Vagina (tissue), 2 donors: ENCODE results near the gene KRT26. TPM values are rescaled to one million over a fixed set of nuclear protein-coding genes. Genes with fewer than 3 reads are reported as not detected.

Experiments used
- DNase-seq, 2 donors: peaks; one replicate each; pipeline ENCODE4 v3.0.0-alpha.2; 2017; ENCODE audit errors: extremely low spot score in 2 of 2
- H3K27ac ChIP-seq: fragments of 200-600 bp; sonication (generic); one replicate; pipeline ENCODE4 v1.5.1; 2019
- H3K27me3 ChIP-seq: fragments of 200-600 bp; sonication (generic); one replicate; pipeline ENCODE4 v1.5.1; 2019
- H3K36me3 ChIP-seq, 2 donors: fragments of 200-600 bp; sonication (generic); one replicate each; pipeline ENCODE4 v1.5.1; 2017 to 2019
- H3K4me1 ChIP-seq: fragments of 200-600 bp; sonication (generic); one replicate; pipeline ENCODE4 v1.5.1; 2019
- H3K4me3 ChIP-seq, 2 donors: fragments of 200-600 bp; sonication (generic); 1 replicate in 1 of 2; 2 replicates in 1 of 2; pipeline ENCODE4 v1.5.1; 2016 to 2019
- H3K9me3 ChIP-seq: fragments of 200-600 bp; sonication (generic); one replicate; pipeline ENCODE4 v1.5.1; 2019
- CTCF ChIP-seq, 3 experiments: fragments of 450-650 bp in 2 of 3; fragments of 200-600 bp in 1 of 3; sonication (generic) in 1 of 3; IDR thresholded peaks; one replicate each; pipeline ENCODE4 v1.5.1; 2017 to 2019; ENCODE audit warnings: antibody characterized with exemption in 3 of 3, mild to moderate bottlenecking in 2 of 3, moderate library complexity in 2 of 3
- POLR2A ChIP-seq, 2 donors: fragments of 450-650 bp; IDR thresholded peaks; one replicate each; pipeline ENCODE4 v1.6.1; 2017; ENCODE audit warnings: antibody characterized with exemption in 2 of 2, mild to moderate bottlenecking in 2 of 2, moderate library complexity in 2 of 2
- POLR2AphosphoS5 ChIP-seq, 2 donors: sonication (generic); formaldehyde crosslinking; IDR thresholded peaks; one replicate each; pipeline ENCODE4 v1.9.0; 2017; ENCODE audit warnings: antibody characterized with exemption in 2 of 2, mild to moderate bottlenecking in 2 of 2, low read depth in 1 of 2; ENCODE audit not compliant: insufficient read depth in 1 of 2
- intact Hi-C: fragments of 100-400 bp; cut with DNase I; formaldehyde crosslinking; loops from one replicate; pipeline ENCODE4 v1.15.1; 2023
- total RNA-seq: library from RNA; depleted of rRNA; stranded (reverse); fragments of >200 nt; gene quantifications from one replicate; pipeline ENCODE4 v1.2.3, GENCODE V29; 2016

Gene KRT26
- total RNA-seq, 1 donor from 2014 or later, result not detected

GRCh38 chr17:40813804-40814203 is 41.8 kb upstream of the KRT26 start:
- no peak for DNase-seq
- TF ChIP-seq POLR2A (IDR thresholded peaks at IDR 0.05) (no peak), POLR2AphosphoS5 (IDR thresholded peaks at IDR 0.05; ENCODE audit: insufficient read depth in 1 of 2, low read depth in 1 of 2) (no peak), CTCF (IDR thresholded peaks at IDR 0.05) (no peak)

DNA sequence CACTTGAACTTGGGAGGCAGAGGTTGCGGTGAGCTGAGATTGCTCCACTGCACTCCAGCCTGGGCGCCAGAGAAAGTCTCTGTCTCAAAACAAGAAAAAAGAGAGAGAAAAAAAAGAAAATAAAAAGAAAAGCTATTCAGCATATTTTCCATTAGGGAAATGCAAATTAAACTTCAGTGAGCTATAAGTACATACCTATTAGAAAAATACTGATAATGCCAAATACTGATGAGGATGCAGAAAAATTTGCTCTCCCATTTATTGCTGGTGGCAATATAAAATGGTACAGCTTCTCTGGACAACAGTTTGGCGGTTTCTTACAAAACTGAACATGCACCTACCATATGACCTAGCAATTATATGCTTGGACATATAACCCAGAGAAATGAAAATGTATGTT is 40.6 kb upstream of the KRT26 start:
- no peak for TF ChIP-seq CTCF (IDR thresholded peaks at IDR 0.05)
- TF ChIP-seq POLR2A (IDR thresholded peaks at IDR 0.05), result no peak
- TF ChIP-seq POLR2AphosphoS5 (IDR thresholded peaks at IDR 0.05; ENCODE audit: insufficient read depth in 1 of 2, low read depth in 1 of 2), result no peak
- Histone ChIP-seq H3K4me3 (no peak overlapping the region), H3K27me3 (no peaks in the 10 kb centered on the region), H3K4me1 (peaks cover 2% of the 10 kb centered on the region), H3K9me3 (no peaks in the 10 kb centered on the region), H3K36me3 (no peaks in the 10 kb centered on the region), H3K27ac (no peak overlapping the region)
- intact Hi-C loops, result no loop called here
- no peak for DNase-seq

More at GRCh38 chr17:40813804-40814203, 41.8 kb upstream of the KRT26 start:
- intact Hi-C loops, result no loop called here
- Histone ChIP-seq H3K4me1 (peaks cover 9% of the 10 kb centered on the region), H3K36me3 (no peaks in the 10 kb centered on the region), H3K27me3 (no peaks in the 10 kb centered on the region), H3K4me3 (no peak overlapping the region), H3K27ac (no peak overlapping the region), H3K9me3 (no peaks in the 10 kb centered on the region)

GRCh38 chr17:40810494-40810893 is 38.5 kb upstream of the KRT26 start:
- Histone ChIP-seq H3K4me1 (no peaks in the 10 kb centered on the region), H3K27me3 (no peaks in the 10 kb centered on the region)
- intact Hi-C loops, result no loop called here

DNA sequence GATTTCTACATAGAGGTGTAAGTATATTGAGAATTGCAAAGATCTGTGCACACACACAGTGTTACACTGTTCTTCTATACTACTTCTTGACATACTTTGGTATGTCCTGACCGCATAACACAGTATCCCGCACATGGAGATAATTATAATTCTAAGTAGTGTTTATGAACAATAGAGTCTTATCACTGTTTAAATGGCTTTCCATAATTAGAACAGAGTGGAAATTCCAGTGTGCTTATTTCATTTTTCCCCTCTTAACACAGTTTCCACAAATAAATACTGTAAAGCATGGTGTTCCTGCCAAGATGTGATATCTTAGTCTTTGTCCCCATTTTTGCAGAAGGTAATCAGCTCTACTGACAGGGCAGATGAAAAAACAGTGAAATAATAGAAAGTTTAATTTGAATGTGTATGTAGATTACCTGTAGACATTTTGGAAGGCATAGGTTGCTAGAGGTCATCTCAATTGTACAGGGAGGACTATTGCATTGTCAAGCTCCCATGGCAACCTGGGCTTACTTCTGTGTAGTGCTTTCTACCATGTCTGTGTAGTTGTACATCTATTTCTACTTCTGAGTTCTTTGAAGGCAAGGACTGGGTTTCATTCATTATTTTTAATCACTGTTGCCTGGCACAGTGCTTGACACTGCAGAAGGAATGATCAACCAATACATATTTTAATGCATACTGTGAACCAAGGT is 37.9 kb upstream of the KRT26 start:
- H3K36me3 ChIP-seq, result no peaks in the 10 kb centered on the region
- intact Hi-C loops, result loop anchor here (10.0 kb wide), 1 partner anchor 845 kb away; no protein-coding TSS in a partner anchor
- no peak for DNase-seq
- no peaks in the 10 kb centered on the region for H3K27me3 ChIP-seq
- no peak overlapping the region for H3K27ac ChIP-seq
- H3K9me3 ChIP-seq, result no peaks in the 10 kb centered on the region
- TF ChIP-seq POLR2AphosphoS5 (IDR thresholded peaks at IDR 0.05; ENCODE audit: insufficient read depth in 1 of 2, low read depth in 1 of 2), result no peak
- no peak for TF ChIP-seq CTCF (IDR thresholded peaks at IDR 0.05)
- TF ChIP-seq POLR2A (IDR thresholded peaks at IDR 0.05), result no peak
- H3K4me3 ChIP-seq, result no peak overlapping the region
- no peaks in the 10 kb centered on the region for H3K4me1 ChIP-seq

More at GRCh38 chr17:40810494-40810893, 38.5 kb upstream of the KRT26 start:
- TF ChIP-seq CTCF (IDR thresholded peaks at IDR 0.05), result no peak
- no peak for TF ChIP-seq POLR2AphosphoS5 (IDR thresholded peaks at IDR 0.05; ENCODE audit: insufficient read depth in 1 of 2, low read depth in 1 of 2)
- TF ChIP-seq POLR2A (IDR thresholded peaks at IDR 0.05), result no peak
- Histone ChIP-seq H3K27ac (no peak overlapping the region), H3K9me3 (no peaks in the 10 kb centered on the region), H3K4me3 (no peak overlapping the region), H3K36me3 (no peaks in the 10 kb centered on the region)
- DNase-seq, result no peak

DNA sequence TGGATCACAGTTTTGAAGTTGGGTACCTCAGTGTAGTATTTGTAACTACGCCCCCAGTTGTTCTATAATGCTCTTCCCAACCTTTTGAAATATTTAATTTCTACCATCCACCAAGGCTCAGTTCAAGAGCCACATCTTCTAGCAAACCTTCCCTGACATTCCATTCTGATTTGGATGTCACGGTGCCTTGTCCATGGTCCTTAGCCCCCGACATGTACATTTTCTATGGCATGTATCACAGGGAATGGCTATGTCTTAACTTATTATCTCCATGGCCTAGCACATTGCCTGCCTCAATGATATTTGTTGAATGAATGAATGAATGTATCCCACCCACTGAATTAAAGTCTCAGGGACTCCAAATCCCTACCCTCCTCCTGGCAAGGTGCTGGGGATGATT is 34.1 kb upstream of the KRT26 start:
- no peaks in the 10 kb centered on the region for H3K4me1 ChIP-seq
- no peak overlapping the region for H3K27ac ChIP-seq
- no peaks in the 10 kb centered on the region for H3K27me3 ChIP-seq
- H3K9me3 ChIP-seq, result no peaks in the 10 kb centered on the region
- no peaks in the 10 kb centered on the region for H3K36me3 ChIP-seq
- DNase-seq, result no peak
- TF ChIP-seq CTCF (IDR thresholded peaks at IDR 0.05) (no peak), POLR2AphosphoS5 (IDR thresholded peaks at IDR 0.05; ENCODE audit: insufficient read depth in 1 of 2, low read depth in 1 of 2) (no peak), POLR2A (IDR thresholded peaks at IDR 0.05) (no peak)
- intact Hi-C loops, result loop anchor here (10.0 kb wide), 1 partner anchor 849 kb away; no protein-coding TSS in a partner anchor
- no peak overlapping the region for H3K4me3 ChIP-seq
